GM12878 (cell line): ENCODE data around the gene COG1. TPM values are rescaled to one million over a fixed set of nuclear protein-coding genes. Genes with fewer than 3 reads are reported as not detected.

ENCODE experiments used
- DPF2 ChIP-seq: fragments of 450-650 bp; IDR thresholded peaks from 2 replicates; pipeline ENCODE4 v1.6.1; 2017; ENCODE audit warnings: mild to moderate bottlenecking
- EED ChIP-seq: sonication (generic); IDR thresholded peaks from 2 replicates; pipeline ENCODE4 v1.6.1; 2016; ENCODE audit warnings: antibody characterized with exemption, low read depth
- MTA3 ChIP-seq: IDR thresholded peaks from 2 replicates; pipeline ENCODE4 v1.6.1; 2012; ENCODE audit warnings: low read length, inconsistent platforms, borderline replicate concordance
- NFYB ChIP-seq: IDR thresholded peaks from 2 replicates; pipeline ENCODE4 v1.6.1; 2011; ENCODE audit warnings: low read depth, mild to moderate bottlenecking, low read length, improper control_type of control experiment, moderate library complexity; ENCODE audit not compliant: insufficient read depth
- PAX8 ChIP-seq: fragments of 450-650 bp; IDR thresholded peaks from 2 replicates; pipeline ENCODE4 v1.6.1; 2017; ENCODE audit warnings: mild to moderate bottlenecking, moderate library complexity
- RFX5 ChIP-seq: IDR thresholded peaks from 2 replicates; pipeline ENCODE4 v1.6.1; 2011; ENCODE audit warnings: low read depth, low read length, improper control_type of control experiment
- SREBF1 ChIP-seq: IDR thresholded peaks from 2 replicates; pipeline ENCODE4 v1.6.1; 2012; ENCODE audit warnings: mild to moderate bottlenecking, low read length
- SUPT20H ChIP-seq: IDR thresholded peaks from 2 replicates; pipeline ENCODE4 v1.6.1; 2011; ENCODE audit warnings: low read depth, mild to moderate bottlenecking, low read length, moderate library complexity, borderline replicate concordance; ENCODE audit not compliant: control insufficient read depth
- polyA plus RNA-seq, 11 experiments: library from polyadenylated mRNA; depleted of rRNA in 4 of 11; unstranded in 6 of 11; stranded (reverse) in 5 of 11; fragments of >200 nt; fragmentation: Nextera tagmentation in 4 of 11; fragmentation: Illumina TruSeq in 1 of 11; extraction: Ambion mirVana in 4 of 11; extraction: Trizol in 1 of 11; gene quantifications; 1 replicate in 1 of 11; 2 replicates in 10 of 11; pipeline versions ENCODE4 v1.2.1 to v1.2.3, GENCODE V29; 2011 to 2016; ENCODE audit warnings: inconsistent platforms in 2 of 11, missing spikeins in 2 of 11, low read depth in 1 of 11
- total RNA-seq, 4 experiments: library from RNA; depleted of rRNA in 3 of 4; stranded (reverse); fragments of >200 nt in 3 of 4; fragmentation: Illumina TruSeq in 1 of 4; extraction: Trizol in 1 of 4; gene quantifications; 2 replicates each; pipeline versions ENCODE4 v1.2.1 to v1.2.3, GENCODE V29; 2013 to 2021
- TF ChIP-seq, protein P1 (sequence below): fragments of 450-650 bp; formaldehyde crosslinking; IDR thresholded peaks from 2 replicates; pipeline ENCODE4 v1.4.0; 2020; ENCODE audit warnings: mild to moderate bottlenecking, moderate library complexity
- TF ChIP-seq, protein P2 (sequence below): fragments of 450-650 bp; IDR thresholded peaks from 2 replicates; pipeline ENCODE4 v1.6.1; 2018; ENCODE audit warnings: mild to moderate bottlenecking, low read depth, moderate library complexity; ENCODE audit not compliant: partially characterized antibody
- TF ChIP-seq, protein P3 (sequence below): IDR thresholded peaks from 2 replicates; pipeline ENCODE4 v1.6.1; 2011; ENCODE audit warnings: borderline replicate concordance, low read depth, mild to moderate bottlenecking, moderate library complexity, mixed read lengths, low read length; ENCODE audit not compliant: insufficient read depth; ENCODE audit errors: extremely low read length
- TF ChIP-seq, protein P4 (sequence below): IDR thresholded peaks from 2 replicates; pipeline ENCODE4 v1.6.1; 2012; ENCODE audit warnings: improper control_type of control experiment, low read depth, low read length; ENCODE audit not compliant: insufficient replicate concordance
- TF ChIP-seq, protein P5 (sequence below): IDR thresholded peaks from 2 replicates; pipeline ENCODE4 v1.6.1; 2011; ENCODE audit warnings: low read depth, mild to moderate bottlenecking, low read length, moderate library complexity, borderline replicate concordance; ENCODE audit errors: extremely low read depth

COG1 gene
- total and polyA plus RNA-seq, 10 of the 15 experiments (the other 5 are each of a cell fraction or from before 2014, with no cell fraction given) = 10.5 to 24.1 (median 18.1) TPM

DNA sequence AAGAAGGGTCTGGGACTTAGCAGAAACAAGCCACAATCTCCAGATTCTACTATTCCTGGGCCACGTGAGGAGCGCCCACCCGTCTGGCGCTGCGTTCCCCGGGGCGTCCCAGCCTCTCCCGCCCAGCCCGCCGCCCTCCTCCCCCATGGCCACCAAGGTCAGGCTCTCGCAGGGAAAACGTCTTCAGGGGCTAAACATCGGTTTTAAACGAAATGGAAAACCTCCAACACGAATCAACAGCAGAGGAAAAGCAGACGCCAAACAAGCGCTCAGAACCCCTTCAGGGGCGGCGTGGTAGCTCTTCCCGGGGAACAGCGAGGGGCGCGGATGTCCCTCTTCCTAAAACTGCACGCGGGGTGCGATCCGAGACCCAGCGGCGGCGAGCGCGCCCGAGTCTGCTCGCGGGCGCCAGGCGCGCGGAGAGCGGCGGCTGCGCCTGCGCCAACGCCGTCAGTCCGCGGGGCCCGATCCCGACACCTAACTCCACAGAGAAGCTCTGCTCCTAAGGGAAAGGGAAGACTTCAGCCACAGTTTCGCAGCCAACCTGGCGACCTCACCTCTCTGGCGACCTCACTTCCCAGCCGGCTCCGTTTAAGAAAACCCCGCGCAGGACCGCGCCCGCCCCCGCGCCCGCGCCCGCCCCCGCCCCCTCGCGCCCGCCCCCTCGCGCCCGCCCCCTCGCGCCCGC is 505 bp upstream of the COG1 start (continued):
- TF ChIP-seq, protein P1, sequence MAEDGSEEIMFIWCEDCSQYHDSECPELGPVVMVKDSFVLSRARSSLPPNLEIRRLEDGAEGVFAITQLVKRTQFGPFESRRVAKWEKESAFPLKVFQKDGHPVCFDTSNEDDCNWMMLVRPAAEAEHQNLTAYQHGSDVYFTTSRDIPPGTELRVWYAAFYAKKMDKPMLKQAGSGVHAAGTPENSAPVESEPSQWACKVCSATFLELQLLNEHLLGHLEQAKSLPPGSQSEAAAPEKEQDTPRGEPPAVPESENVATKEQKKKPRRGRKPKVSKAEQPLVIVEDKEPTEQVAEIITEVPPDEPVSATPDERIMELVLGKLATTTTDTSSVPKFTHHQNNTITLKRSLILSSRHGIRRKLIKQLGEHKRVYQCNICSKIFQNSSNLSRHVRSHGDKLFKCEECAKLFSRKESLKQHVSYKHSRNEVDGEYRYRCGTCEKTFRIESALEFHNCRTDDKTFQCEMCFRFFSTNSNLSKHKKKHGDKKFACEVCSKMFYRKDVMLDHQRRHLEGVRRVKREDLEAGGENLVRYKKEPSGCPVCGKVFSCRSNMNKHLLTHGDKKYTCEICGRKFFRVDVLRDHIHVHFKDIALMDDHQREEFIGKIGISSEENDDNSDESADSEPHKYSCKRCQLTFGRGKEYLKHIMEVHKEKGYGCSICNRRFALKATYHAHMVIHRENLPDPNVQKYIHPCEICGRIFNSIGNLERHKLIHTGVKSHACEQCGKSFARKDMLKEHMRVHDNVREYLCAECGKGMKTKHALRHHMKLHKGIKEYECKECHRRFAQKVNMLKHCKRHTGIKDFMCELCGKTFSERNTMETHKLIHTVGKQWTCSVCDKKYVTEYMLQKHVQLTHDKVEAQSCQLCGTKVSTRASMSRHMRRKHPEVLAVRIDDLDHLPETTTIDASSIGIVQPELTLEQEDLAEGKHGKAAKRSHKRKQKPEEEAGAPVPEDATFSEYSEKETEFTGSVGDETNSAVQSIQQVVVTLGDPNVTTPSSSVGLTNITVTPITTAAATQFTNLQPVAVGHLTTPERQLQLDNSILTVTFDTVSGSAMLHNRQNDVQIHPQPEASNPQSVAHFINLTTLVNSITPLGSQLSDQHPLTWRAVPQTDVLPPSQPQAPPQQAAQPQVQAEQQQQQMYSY = no peak
- TF ChIP-seq DPF2 (no peak; the same call in 1 of the 2 replicates), PAX8 (no peak), RFX5 (no peak), EED (0 out of 2 replicates have a peak, but pooled peaks have one; percentile 25), NFYB (no peak), SREBF1 (no peak), SUPT20H (no peak), MTA3 (no peak)
- TF ChIP-seq, protein P2, sequence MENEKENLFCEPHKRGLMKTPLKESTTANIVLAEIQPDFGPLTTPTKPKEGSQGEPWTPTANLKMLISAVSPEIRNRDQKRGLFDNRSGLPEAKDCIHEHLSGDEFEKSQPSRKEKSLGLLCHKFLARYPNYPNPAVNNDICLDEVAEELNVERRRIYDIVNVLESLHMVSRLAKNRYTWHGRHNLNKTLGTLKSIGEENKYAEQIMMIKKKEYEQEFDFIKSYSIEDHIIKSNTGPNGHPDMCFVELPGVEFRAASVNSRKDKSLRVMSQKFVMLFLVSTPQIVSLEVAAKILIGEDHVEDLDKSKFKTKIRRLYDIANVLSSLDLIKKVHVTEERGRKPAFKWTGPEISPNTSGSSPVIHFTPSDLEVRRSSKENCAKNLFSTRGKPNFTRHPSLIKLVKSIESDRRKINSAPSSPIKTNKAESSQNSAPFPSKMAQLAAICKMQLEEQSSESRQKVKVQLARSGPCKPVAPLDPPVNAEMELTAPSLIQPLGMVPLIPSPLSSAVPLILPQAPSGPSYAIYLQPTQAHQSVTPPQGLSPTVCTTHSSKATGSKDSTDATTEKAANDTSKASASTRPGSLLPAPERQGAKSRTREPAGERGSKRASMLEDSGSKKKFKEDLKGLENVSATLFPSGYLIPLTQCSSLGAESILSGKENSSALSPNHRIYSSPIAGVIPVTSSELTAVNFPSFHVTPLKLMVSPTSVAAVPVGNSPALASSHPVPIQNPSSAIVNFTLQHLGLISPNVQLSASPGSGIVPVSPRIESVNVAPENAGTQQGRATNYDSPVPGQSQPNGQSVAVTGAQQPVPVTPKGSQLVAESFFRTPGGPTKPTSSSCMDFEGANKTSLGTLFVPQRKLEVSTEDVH = no peak
- TF ChIP-seq, protein P3, sequence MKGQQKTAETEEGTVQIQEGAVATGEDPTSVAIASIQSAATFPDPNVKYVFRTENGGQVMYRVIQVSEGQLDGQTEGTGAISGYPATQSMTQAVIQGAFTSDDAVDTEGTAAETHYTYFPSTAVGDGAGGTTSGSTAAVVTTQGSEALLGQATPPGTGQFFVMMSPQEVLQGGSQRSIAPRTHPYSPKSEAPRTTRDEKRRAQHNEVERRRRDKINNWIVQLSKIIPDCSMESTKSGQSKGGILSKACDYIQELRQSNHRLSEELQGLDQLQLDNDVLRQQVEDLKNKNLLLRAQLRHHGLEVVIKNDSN = no peak
- TF ChIP-seq, protein P4, sequence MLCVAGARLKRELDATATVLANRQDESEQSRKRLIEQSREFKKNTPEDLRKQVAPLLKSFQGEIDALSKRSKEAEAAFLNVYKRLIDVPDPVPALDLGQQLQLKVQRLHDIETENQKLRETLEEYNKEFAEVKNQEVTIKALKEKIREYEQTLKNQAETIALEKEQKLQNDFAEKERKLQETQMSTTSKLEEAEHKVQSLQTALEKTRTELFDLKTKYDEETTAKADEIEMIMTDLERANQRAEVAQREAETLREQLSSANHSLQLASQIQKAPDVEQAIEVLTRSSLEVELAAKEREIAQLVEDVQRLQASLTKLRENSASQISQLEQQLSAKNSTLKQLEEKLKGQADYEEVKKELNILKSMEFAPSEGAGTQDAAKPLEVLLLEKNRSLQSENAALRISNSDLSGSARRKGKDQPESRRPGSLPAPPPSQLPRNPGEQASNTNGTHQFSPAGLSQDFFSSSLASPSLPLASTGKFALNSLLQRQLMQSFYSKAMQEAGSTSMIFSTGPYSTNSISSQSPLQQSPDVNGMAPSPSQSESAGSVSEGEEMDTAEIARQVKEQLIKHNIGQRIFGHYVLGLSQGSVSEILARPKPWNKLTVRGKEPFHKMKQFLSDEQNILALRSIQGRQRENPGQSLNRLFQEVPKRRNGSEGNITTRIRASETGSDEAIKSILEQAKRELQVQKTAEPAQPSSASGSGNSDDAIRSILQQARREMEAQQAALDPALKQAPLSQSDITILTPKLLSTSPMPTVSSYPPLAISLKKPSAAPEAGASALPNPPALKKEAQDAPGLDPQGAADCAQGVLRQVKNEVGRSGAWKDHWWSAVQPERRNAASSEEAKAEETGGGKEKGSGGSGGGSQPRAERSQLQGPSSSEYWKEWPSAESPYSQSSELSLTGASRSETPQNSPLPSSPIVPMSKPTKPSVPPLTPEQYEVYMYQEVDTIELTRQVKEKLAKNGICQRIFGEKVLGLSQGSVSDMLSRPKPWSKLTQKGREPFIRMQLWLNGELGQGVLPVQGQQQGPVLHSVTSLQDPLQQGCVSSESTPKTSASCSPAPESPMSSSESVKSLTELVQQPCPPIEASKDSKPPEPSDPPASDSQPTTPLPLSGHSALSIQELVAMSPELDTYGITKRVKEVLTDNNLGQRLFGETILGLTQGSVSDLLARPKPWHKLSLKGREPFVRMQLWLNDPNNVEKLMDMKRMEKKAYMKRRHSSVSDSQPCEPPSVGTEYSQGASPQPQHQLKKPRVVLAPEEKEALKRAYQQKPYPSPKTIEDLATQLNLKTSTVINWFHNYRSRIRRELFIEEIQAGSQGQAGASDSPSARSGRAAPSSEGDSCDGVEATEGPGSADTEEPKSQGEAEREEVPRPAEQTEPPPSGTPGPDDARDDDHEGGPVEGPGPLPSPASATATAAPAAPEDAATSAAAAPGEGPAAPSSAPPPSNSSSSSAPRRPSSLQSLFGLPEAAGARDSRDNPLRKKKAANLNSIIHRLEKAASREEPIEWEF = no peak
- TF ChIP-seq, protein P5, sequence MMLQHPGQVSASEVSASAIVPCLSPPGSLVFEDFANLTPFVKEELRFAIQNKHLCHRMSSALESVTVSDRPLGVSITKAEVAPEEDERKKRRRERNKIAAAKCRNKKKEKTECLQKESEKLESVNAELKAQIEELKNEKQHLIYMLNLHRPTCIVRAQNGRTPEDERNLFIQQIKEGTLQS = no peak
